SH-SY5Y (cell line): Measurements from ENCODE around the gene C16orf87.

Experiments
- GATA2 ChIP-seq: IDR thresholded peaks from 2 replicates; pipeline ENCODE4 v1.6.1; 2011; ENCODE audit warnings: mild to moderate bottlenecking, low read depth, low read length
- GATA3 ChIP-seq: IDR thresholded peaks from 2 replicates; pipeline ENCODE4 v1.6.1; 2011; ENCODE audit warnings: low read depth, mild to moderate bottlenecking, low read length, moderate library complexity

DNA sequence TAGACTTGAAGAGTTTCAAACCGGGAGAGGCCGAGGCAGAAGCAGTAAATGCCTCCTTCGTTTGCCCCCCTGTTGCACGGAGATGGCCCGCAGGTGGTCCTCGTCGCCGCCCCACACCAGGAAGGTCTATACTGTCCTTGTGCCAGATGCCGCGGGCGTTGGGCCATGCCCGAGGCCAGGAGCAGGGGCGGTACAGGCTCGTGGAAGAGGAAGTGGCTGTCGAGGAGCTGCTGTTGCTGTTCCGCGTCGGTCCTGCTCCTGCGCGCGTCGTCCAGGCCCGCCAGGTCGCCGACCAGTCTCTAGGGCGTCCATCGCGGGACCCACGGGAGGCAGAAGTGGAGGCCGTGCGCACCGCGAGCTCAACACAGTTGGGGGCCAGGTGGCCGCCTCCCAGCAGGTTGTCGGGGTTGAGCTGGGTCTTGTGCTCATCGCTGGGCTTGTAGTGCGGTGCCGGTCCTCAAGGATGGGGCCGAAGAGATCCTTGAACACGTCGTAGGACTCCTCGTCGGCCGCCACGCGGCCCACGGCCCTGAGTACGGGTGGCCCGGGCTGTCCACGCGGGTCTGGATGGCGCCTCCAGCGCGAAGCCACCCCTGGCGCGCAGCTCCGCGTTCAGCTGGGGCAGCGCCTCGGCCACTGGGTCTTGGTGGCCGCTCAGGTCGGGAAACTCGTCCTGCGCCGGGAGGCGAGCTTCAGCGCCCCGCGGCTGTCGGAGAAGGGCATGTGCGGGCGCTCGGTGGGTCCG is 13.1 kb upstream of the C16orf87 start:
- no peak for TF ChIP-seq GATA3
- TF ChIP-seq GATA2: no peak
